ENCODE measurements around the gene HS3ST1. TPM values are rescaled to one million over a fixed set of nuclear protein-coding genes. Genes with fewer than 3 reads are reported as not detected.
"Not testable (repeated sequence)": the region's sequence is repeated elsewhere in the genome, so short reads cannot be mapped to it uniquely, and the experiment has no call there.

HS3ST1 gene
- total and polyA plus RNA-seq, 7 donors, result 0.04 to 0.50 (median 0.10) TPM

DNA sequence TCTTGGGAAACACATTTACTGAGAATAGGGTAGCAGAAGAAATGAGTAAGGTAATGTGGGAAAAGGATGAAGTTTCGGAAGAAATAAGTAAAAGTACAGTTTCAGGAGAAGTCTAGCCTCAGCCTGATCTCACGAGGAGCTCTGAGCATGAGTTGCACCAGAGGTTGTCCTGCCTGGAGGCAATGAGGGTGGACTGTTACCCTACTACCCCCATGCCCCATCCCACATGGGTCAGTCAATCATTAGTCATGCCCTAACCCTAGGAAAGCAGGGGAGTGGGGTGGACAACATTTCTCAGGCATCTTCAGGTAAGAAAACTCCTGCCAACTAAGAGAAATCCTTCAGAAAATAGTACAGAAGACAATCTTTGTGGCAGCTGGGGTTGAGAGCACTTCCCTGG is 35.1 kb downstream of the HS3ST1 start:
- TF ChIP-seq, protein P1, sequence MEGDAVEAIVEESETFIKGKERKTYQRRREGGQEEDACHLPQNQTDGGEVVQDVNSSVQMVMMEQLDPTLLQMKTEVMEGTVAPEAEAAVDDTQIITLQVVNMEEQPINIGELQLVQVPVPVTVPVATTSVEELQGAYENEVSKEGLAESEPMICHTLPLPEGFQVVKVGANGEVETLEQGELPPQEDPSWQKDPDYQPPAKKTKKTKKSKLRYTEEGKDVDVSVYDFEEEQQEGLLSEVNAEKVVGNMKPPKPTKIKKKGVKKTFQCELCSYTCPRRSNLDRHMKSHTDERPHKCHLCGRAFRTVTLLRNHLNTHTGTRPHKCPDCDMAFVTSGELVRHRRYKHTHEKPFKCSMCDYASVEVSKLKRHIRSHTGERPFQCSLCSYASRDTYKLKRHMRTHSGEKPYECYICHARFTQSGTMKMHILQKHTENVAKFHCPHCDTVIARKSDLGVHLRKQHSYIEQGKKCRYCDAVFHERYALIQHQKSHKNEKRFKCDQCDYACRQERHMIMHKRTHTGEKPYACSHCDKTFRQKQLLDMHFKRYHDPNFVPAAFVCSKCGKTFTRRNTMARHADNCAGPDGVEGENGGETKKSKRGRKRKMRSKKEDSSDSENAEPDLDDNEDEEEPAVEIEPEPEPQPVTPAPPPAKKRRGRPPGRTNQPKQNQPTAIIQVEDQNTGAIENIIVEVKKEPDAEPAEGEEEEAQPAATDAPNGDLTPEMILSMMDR (IDR thresholded peaks at IDR 0.05), result no peak
- 80 to 89% (median 84%) methylated on average over 2 of the region's 2 CpGs for WGBS, 3 donors
- intact Hi-C loops (cut with DNase I), result no loop called here
- no peak for ATAC-seq
- no peak for DNase-seq
- Histone ChIP-seq H3K4me1 (no peaks in the 10 kb centered on the region), H3K4me3 (no peak overlapping the region), H3K36me3 (ENCODE audit: insufficient read depth in 1 of 2, low read depth in 1 of 2) (no peaks in the 10 kb centered on the region), H3K9me3 (no peaks in the 10 kb centered on the region), H3K27ac (no peak overlapping the region), H3K27me3 (ENCODE audit: insufficient read depth in 3 of 3, low read length in 2 of 3) (no peaks in the 10 kb centered on the region)

DNA sequence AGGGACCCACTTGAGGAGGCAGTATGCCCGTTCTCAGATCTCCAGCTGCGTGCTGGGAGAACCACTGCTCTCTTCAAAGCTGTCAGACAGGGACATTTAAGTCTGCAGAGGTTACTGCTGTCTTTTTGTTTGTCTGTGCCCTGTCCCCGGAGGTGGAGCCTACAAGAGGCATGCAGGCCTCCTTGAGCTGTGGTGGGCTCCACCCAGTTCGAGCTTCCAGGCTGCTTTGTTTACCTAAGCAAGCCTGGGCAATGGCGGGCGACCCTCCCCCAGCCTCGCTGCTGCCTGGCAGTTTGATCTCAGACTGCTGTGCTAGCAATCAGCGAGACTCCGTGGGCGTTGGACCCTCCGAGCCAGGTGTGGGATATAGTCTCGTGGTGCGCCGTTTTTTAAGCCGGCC is 44.6 kb downstream of the HS3ST1 start:
- H3K9me3 ChIP-seq; H3K36me3 ChIP-seq (ENCODE audit: insufficient read depth in 1 of 2, low read depth in 1 of 2); H3K27me3 ChIP-seq (ENCODE audit: insufficient read depth in 3 of 3, low read length in 2 of 3); intact Hi-C loops (cut with DNase I); H3K4me3 ChIP-seq; H3K27ac ChIP-seq; H3K4me1 ChIP-seq; DNase-seq; ATAC-seq: not testable (repeated sequence)
- 76 to 84% (median 78%) methylated on average over 12 to 13 of the region's 15 CpGs for WGBS, 3 donors

DNA sequence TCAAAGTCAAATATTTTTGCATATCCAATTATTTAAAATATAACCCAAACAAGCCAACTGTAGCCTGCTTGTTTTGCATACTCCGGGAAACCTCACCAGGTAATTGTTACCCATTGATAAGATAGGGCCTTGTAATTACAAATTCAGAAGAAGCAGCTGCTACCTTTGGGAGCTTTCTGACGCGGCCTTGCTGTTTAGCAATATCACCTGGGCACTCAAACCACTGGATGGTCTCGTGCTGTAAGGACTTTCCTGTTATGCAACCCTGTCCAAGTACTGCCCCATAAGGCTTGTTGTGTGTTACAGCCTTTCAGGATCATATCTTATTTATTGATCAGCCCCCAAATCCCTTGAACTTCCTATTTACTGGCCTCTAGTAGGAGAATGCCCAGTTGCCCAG is 52.1 kb downstream of the HS3ST1 start:
- intact Hi-C loops (cut with DNase I), result no loop called here
- Histone ChIP-seq H3K36me3 (ENCODE audit: insufficient read depth in 1 of 2, low read depth in 1 of 2) (no peaks in the 10 kb centered on the region), H3K9me3 (no peaks in the 10 kb centered on the region), H3K4me1 (no peaks in the 10 kb centered on the region), H3K27me3 (ENCODE audit: insufficient read depth in 3 of 3, low read length in 2 of 3) (no peaks in the 10 kb centered on the region), H3K27ac (no peak overlapping the region), H3K4me3 (no peak overlapping the region)
- no peak for ATAC-seq
- TF ChIP-seq, protein P1 (IDR thresholded peaks at IDR 0.05), result no peak
- DNase-seq, result no peak
- 79 to 82% (median 81%) methylated on average over 4 of the region's 4 CpGs for WGBS, 3 donors

DNA sequence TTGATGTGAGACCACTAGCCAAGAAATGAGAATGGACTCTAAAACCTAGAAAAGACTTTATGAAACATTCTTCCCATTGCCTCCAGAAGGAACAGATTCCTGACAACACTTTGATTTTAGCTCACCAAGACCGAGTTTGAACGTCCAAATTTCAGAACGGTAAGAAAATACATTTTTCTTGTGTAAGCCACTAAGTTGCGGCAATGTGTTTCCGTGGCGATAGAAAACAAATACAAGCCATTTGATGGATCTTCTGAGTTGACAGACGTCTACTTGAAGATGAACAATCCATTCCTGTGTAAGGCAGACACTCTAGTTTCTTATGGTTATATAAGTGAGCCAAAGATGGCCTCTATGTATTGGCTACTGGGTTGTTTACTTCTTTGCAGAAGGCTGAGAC is 52.5 kb downstream of the HS3ST1 start:
- Histone ChIP-seq H3K27me3 (ENCODE audit: insufficient read depth in 3 of 3, low read length in 2 of 3) (no peaks in the 10 kb centered on the region), H3K4me3 (no peak overlapping the region), H3K36me3 (ENCODE audit: insufficient read depth in 1 of 2, low read depth in 1 of 2) (no peaks in the 10 kb centered on the region), H3K27ac (no peak overlapping the region), H3K9me3 (no peaks in the 10 kb centered on the region), H3K4me1 (no peaks in the 10 kb centered on the region)
- TF ChIP-seq, protein P1 (IDR thresholded peaks at IDR 0.05), result no peak
- no peak for DNase-seq
- WGBS, 3 donors, result 68 to 72% (median 71%) methylated on average over 7 of the region's 7 CpGs
- ATAC-seq, result no peak
- intact Hi-C loops (cut with DNase I), result no loop called here

DNA sequence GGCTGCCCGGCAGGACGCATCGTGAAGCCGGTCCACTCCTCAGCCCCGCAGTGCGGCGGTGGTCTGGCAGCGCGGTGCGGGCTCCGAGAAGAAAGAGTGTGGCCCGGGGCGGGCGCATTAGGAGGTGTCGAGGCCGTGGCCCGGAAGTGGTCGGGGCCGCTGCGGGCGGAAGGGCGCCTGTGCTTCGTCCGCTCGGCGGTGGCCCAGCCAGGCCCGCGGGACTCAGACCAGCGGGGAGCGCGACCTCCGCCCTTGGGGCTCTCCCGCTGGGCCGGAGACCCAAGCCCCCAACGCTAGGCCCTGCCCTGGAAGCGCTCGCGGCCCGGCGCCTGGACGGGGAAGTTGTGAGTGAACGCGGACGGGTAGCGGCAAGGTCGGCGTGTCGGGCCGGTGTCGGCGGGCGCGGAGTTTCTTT is 60.0 kb downstream of the HS3ST1 start:
- Histone ChIP-seq H3K27me3 (ENCODE audit: insufficient read depth in 3 of 3, low read length in 2 of 3) (peaks cover 0 to 2% (median 0%) of the 10 kb centered on the region in 3 donors), H3K27ac (no peak overlapping the region), H3K36me3 (ENCODE audit: insufficient read depth in 1 of 2, low read depth in 1 of 2) (no peaks in the 10 kb centered on the region), H3K4me3 (no peak overlapping the region), H3K4me1 (no peaks in the 10 kb centered on the region), H3K9me3 (no peaks in the 10 kb centered on the region)
- DNase-seq, result no peak
- 12 to 39% (median 20%) methylated on average over 33 to 53 of the region's 53 CpGs for WGBS, 3 donors
- no peak for ATAC-seq
- intact Hi-C loops (cut with DNase I), result no loop called here
- TF ChIP-seq, protein P1 (IDR thresholded peaks at IDR 0.05), result no peak

Data from psoas muscle (tissue), 8 donors.